Activated CD4-positive, alpha-beta memory T cell treated with anti-CD3 and anti-CD28 coated beads for 36 hours (primary cell): ENCODE data around the gene DYNLL2. TPM values are rescaled to one million over a fixed set of nuclear protein-coding genes. Genes with fewer than 3 reads are reported as not detected.
A peak's percentile ranks its signal among the peaks of the same experiment; 100 is the strongest.
"Not testable (repeated sequence)": the region's sequence is repeated elsewhere in the genome, so short reads cannot be mapped to it uniquely, and the experiment has no call there.

Experiments used
- CTCF ChIA-PET: fragments of 350-600 bp; sonication (Branson Sonifier 250); formaldehyde crosslinking; loops from one replicate; lab custom pipeline; 2021; ENCODE audit warnings: antibody characterized with exemption, inconsistent platforms; lab: Charles Lee
- POLR2A ChIA-PET: fragments of 350-600 bp; sonication (Branson Sonifier 250); formaldehyde crosslinking; loops from one replicate; lab custom pipeline; 2021; ENCODE audit warnings: antibody characterized with exemption; lab: Charles Lee
- DNase-seq: peaks from one replicate; pipeline ENCODE4 v3.0.0-alpha.2; 2020
- H3K27ac Mint-ChIP-seq: one replicate; pipeline ENCODE4 v1.8.0; 2021; ENCODE audit warnings: mixed read lengths
- H3K27me3 Mint-ChIP-seq: one replicate; pipeline ENCODE4 v1.8.0; 2021; ENCODE audit warnings: mixed read lengths
- H3K36me3 Mint-ChIP-seq: one replicate; pipeline ENCODE4 v1.8.0; 2021; ENCODE audit warnings: mixed read lengths
- H3K4me1 Mint-ChIP-seq: one replicate; pipeline ENCODE4 v1.8.0; 2021; ENCODE audit warnings: low read depth, mixed read lengths
- H3K4me3 Mint-ChIP-seq: one replicate; pipeline ENCODE4 v1.8.0; 2021; ENCODE audit warnings: mild to moderate bottlenecking, mixed read lengths
- H3K9me3 Mint-ChIP-seq: one replicate; pipeline ENCODE4 v1.8.0; 2021; ENCODE audit warnings: mixed read lengths
- intact Hi-C: fragments of 100-400 bp; cut with micrococcal nuclease; formaldehyde crosslinking; loops from one replicate; pipeline ENCODE4 v1.15.1; 2023
- total RNA-seq, 2 experiments: library from RNA; stranded (reverse); gene quantifications; one replicate each; pipeline ENCODE4 v1.2.3, GENCODE V29; 2021

DYNLL2 gene
- total RNA-seq: 10 to 100 TPM; 24.8 to 26.8 TPM

- H3K4me3 Mint-ChIP-seq: peak within 1 kb of the TSS; percentile 84
- no peaks in the 10 kb centered on the region for H3K27me3 Mint-ChIP-seq
- peaks cover 18% of the 10 kb centered on the region for H3K36me3 Mint-ChIP-seq
- DNase-seq: peak; percentile 94
- peaks cover 33% of the 10 kb centered on the region for H3K4me1 Mint-ChIP-seq
- CTCF ChIA-PET: interaction anchor here (0.7 to 1.7 kb wide), 4 partner anchors 12 to 167 kb away, joined by 3 to 5 read pairs (median 4); partner anchors contain the start of gene SRSF1
- H3K27ac Mint-ChIP-seq: peak within 1 kb of the TSS; percentile 81
- H3K9me3 Mint-ChIP-seq: no peaks in the 10 kb centered on the region
- POLR2A ChIA-PET: interaction anchor here (0.5 to 1.8 kb wide), 7 partner anchors 76 to 548 kb away, joined by 3 to 21 read pairs (median 3); partner anchors contain the start of genes MKS1 and SRSF1
- intact Hi-C loops: loop anchor here (1.0 to 10.0 kb wide), 6 partner anchors 70 to 1022 kb away; partner anchors contain the start of genes MRPS23, SRSF1, SUPT4H1 and TRIM37
Measured at GRCh38 chr17:58082870-58083490, at the start of gene DYNLL2. Gene DYNLL2, plus strand, starts transcription at chr17:58083419. Its CDS starts 3,672 bp downstream, at chr17:58087091.

GRCh38 chr17:58039975-58040374 lies 43.2 kb upstream of the DYNLL2 start:
- ChIA-PET POLR2A (no interaction called here), CTCF (no interaction called here)
- Mint-ChIP-seq H3K4me1 (no peaks in the 10 kb centered on the region), H3K36me3 (no peaks in the 10 kb centered on the region), H3K4me3 (no peak overlapping the region), H3K27ac (no peak overlapping the region), H3K9me3 (no peaks in the 10 kb centered on the region), H3K27me3 (peaks cover 11% of the 10 kb centered on the region)
- no peak for DNase-seq
- intact Hi-C loops: no loop called here

- ChIA-PET POLR2A (no interaction called here), CTCF (interaction anchor here (1.6 kb wide), 1 partner anchor 31 kb away, joined by 3 read pairs; no protein-coding TSS in a partner anchor)
- H3K27ac Mint-ChIP-seq: no peak overlapping the region
- DNase-seq: no peak
- intact Hi-C loops: no loop called here
- no peaks in the 10 kb centered on the region for H3K9me3 Mint-ChIP-seq
- H3K36me3 Mint-ChIP-seq: no peaks in the 10 kb centered on the region
- H3K27me3 Mint-ChIP-seq: peaks cover 11% of the 10 kb centered on the region
- no peaks in the 10 kb centered on the region for H3K4me1 Mint-ChIP-seq
- no peak overlapping the region for H3K4me3 Mint-ChIP-seq
Measured at GRCh38 chr17:58040386-58040785, 42.8 kb upstream of the DYNLL2 start.

- H3K9me3 Mint-ChIP-seq: no peaks in the 10 kb centered on the region
- intact Hi-C loops: no loop called here
- H3K4me3 Mint-ChIP-seq: no peak overlapping the region
- DNase-seq: no peak
- H3K4me1 Mint-ChIP-seq: no peaks in the 10 kb centered on the region
- H3K27ac Mint-ChIP-seq: no peak overlapping the region
- peaks cover 12% of the 10 kb centered on the region for H3K27me3 Mint-ChIP-seq
- ChIA-PET CTCF (interaction anchor here (1.6 kb wide), 1 partner anchor 32 kb away, joined by 3 read pairs; no protein-coding TSS in a partner anchor), POLR2A (interaction anchor here (0.6 kb wide), 1 partner anchor 82 kb away, joined by 6 read pairs; no protein-coding TSS in a partner anchor)
- no peaks in the 10 kb centered on the region for H3K36me3 Mint-ChIP-seq
Measured at GRCh38 chr17:58041161-58041560, 42.1 kb upstream of the DYNLL2 start.

GRCh38 chr17:58043221-58044181 lies 39.7 kb upstream of the DYNLL2 start:
- no peak for DNase-seq
- Mint-ChIP-seq H3K27ac (no peak overlapping the region), H3K9me3 (no peaks in the 10 kb centered on the region), H3K36me3 (no peaks in the 10 kb centered on the region), H3K4me1 (no peaks in the 10 kb centered on the region), H3K27me3 (peaks cover 13% of the 10 kb centered on the region), H3K4me3 (no peak overlapping the region)
- CTCF ChIA-PET: no interaction called here
- POLR2A ChIA-PET: no interaction called here
- intact Hi-C loops: no loop called here

GRCh38 chr17:58044256-58044655 lies 39.0 kb upstream of the DYNLL2 start:
- H3K9me3 Mint-ChIP-seq, H3K36me3 Mint-ChIP-seq, CTCF ChIA-PET, H3K4me1 Mint-ChIP-seq, H3K27ac Mint-ChIP-seq, POLR2A ChIA-PET, intact Hi-C loops, H3K4me3 Mint-ChIP-seq, DNase-seq: not testable (repeated sequence)
- peaks cover 13% of the 10 kb centered on the region for H3K27me3 Mint-ChIP-seq

GRCh38 chr17:58046239-58047094 lies 36.8 kb upstream of the DYNLL2 start:
- H3K27ac Mint-ChIP-seq: no peak overlapping the region
- no peak for DNase-seq
- no peak overlapping the region for H3K4me3 Mint-ChIP-seq
- H3K36me3 Mint-ChIP-seq: no peaks in the 10 kb centered on the region
- H3K9me3 Mint-ChIP-seq: no peaks in the 10 kb centered on the region
- CTCF ChIA-PET: no interaction called here
- H3K27me3 Mint-ChIP-seq: peaks cover 13% of the 10 kb centered on the region
- POLR2A ChIA-PET: no interaction called here
- intact Hi-C loops: no loop called here
- H3K4me1 Mint-ChIP-seq: no peaks in the 10 kb centered on the region

- CTCF ChIA-PET: no interaction called here
Measured at GRCh38 chr17:58047376-58048150, 35.7 kb upstream of the DYNLL2 start.

GRCh38 chr17:58049533-58049932 lies 33.7 kb upstream of the DYNLL2 start:
- H3K27me3 Mint-ChIP-seq: peaks cover 3% of the 10 kb centered on the region
- peaks cover 15% of the 10 kb centered on the region for H3K4me1 Mint-ChIP-seq
- H3K27ac Mint-ChIP-seq: no peak overlapping the region
- H3K36me3 Mint-ChIP-seq: no peaks in the 10 kb centered on the region
- H3K4me3 Mint-ChIP-seq: no peak overlapping the region
- POLR2A ChIA-PET: no interaction called here
- H3K9me3 Mint-ChIP-seq: no peaks in the 10 kb centered on the region
- CTCF ChIA-PET: no interaction called here
- intact Hi-C loops: no loop called here
- no peak for DNase-seq

More at GRCh38 chr17:58047376-58048150, 35.7 kb upstream of the DYNLL2 start:
- Mint-ChIP-seq H3K4me1 (peaks cover 3% of the 10 kb centered on the region), H3K9me3 (no peaks in the 10 kb centered on the region), H3K36me3 (no peaks in the 10 kb centered on the region), H3K4me3 (no peak overlapping the region), H3K27me3 (peaks cover 13% of the 10 kb centered on the region), H3K27ac (no peak overlapping the region)
- intact Hi-C loops: no loop called here
- POLR2A ChIA-PET: no interaction called here
- no peak for DNase-seq

- no peak overlapping the region for H3K27ac Mint-ChIP-seq
- H3K9me3 Mint-ChIP-seq: no peaks in the 10 kb centered on the region
- ChIA-PET POLR2A (no interaction called here), CTCF (no interaction called here)
- H3K27me3 Mint-ChIP-seq: peaks cover 3% of the 10 kb centered on the region
- H3K36me3 Mint-ChIP-seq: no peaks in the 10 kb centered on the region
- no peak overlapping the region for H3K4me3 Mint-ChIP-seq
- DNase-seq: no peak
- H3K4me1 Mint-ChIP-seq: peaks cover 15% of the 10 kb centered on the region
- intact Hi-C loops: no loop called here
Measured at GRCh38 chr17:58050966-58051365, 32.3 kb upstream of the DYNLL2 start.

GRCh38 chr17:58051468-58051867 lies 31.8 kb upstream of the DYNLL2 start:
- DNase-seq: no peak
- Mint-ChIP-seq H3K36me3 (no peaks in the 10 kb centered on the region), H3K27ac (no peak overlapping the region), H3K4me1 (peaks cover 15% of the 10 kb centered on the region), H3K4me3 (no peak overlapping the region), H3K27me3 (no peaks in the 10 kb centered on the region), H3K9me3 (no peaks in the 10 kb centered on the region)
- intact Hi-C loops: no loop called here
- ChIA-PET POLR2A (no interaction called here), CTCF (interaction anchor here (0.6 kb wide), 1 partner anchor 66 kb away, joined by 3 read pairs; no protein-coding TSS in a partner anchor)
